DOHH2 (cell line): ENCODE data around the gene BABAM2.

Experiments used
- H3F3A ChIP-seq: fragments of 200-600 bp; sonication (generic), shearing (Covaris generic); 2 replicates; pipeline ENCODE4 v1.6.0; 2016; ENCODE audit warnings: antibody characterized with exemption, mild to moderate bottlenecking; ENCODE audit not compliant: control insufficient read depth, insufficient read depth
- H3K27ac ChIP-seq: fragments of 200-600 bp; sonication (generic); 2 replicates; pipeline ENCODE4 v1.5.1; 2014; ENCODE audit warnings: low read depth, mild to moderate bottlenecking, low read length, moderate library complexity
- H3K27me3 ChIP-seq: fragments of 200-600 bp; sonication (generic); 2 replicates; pipeline ENCODE4 v1.6.1; 2014; ENCODE audit warnings: mild to moderate bottlenecking, low read length, mixed read lengths; ENCODE audit not compliant: control insufficient read depth
- H3K36me3 ChIP-seq: fragments of 200-600 bp; sonication (generic); 2 replicates; pipeline ENCODE4 v1.6.1; 2014; ENCODE audit warnings: mild to moderate bottlenecking, low read length, moderate library complexity, mixed read lengths; ENCODE audit not compliant: control insufficient read depth
- H3K4me1 ChIP-seq: fragments of 200-600 bp; sonication (generic); 2 replicates; pipeline ENCODE4 v1.6.1; 2014; ENCODE audit warnings: mild to moderate bottlenecking, low read length, mixed read lengths; ENCODE audit not compliant: control insufficient read depth
- H3K4me2 ChIP-seq: fragments of 200-600 bp; sonication (generic); 2 replicates; pipeline ENCODE4 v1.6.0; 2014; ENCODE audit warnings: mild to moderate bottlenecking, low read length, moderate library complexity
- H3K4me3 ChIP-seq: fragments of 200-600 bp; sonication (generic); 2 replicates; pipeline ENCODE4 v1.5.1; 2014; ENCODE audit warnings: mild to moderate bottlenecking, low read length, mixed read lengths
- H3K79me2 ChIP-seq: fragments of 200-600 bp; sonication (generic); 2 replicates; pipeline ENCODE4 v1.6.1; 2014; ENCODE audit warnings: mild to moderate bottlenecking, low read length, mixed read lengths; ENCODE audit not compliant: control insufficient read depth
- H3K9me2 ChIP-seq: fragments of 200-600 bp; sonication (generic); replicated peaks from 2 replicates; pipeline ENCODE4 v1.6.1; 2014; ENCODE audit warnings: mild to moderate bottlenecking, low read length, mixed read lengths; ENCODE audit not compliant: control insufficient read depth
- H3K9me3 ChIP-seq: fragments of 200-600 bp; sonication (generic); 2 replicates; pipeline ENCODE4 v1.6.1; 2014; ENCODE audit warnings: antibody characterized with exemption, low read length, mixed read lengths; ENCODE audit not compliant: control insufficient read depth, insufficient read depth
- H4K20me1 ChIP-seq: fragments of 200-600 bp; sonication (generic); 2 replicates; pipeline ENCODE4 v1.6.0; 2014; ENCODE audit warnings: low read depth, mild to moderate bottlenecking, antibody characterized with exemption, low read length, moderate library complexity; ENCODE audit not compliant: control insufficient read depth, insufficient read depth
- EZH2phosphoT487 ChIP-seq: fragments of 200-600 bp; sonication (generic); IDR thresholded peaks from 2 replicates; pipeline ENCODE4 v1.6.1; 2017; ENCODE audit warnings: borderline replicate concordance, mild to moderate bottlenecking, antibody characterized with exemption, low read length, moderate library complexity, mixed read lengths
- TF ChIP-seq, protein P1 (sequence below): fragments of 200-600 bp; sonication (generic); IDR thresholded peaks from one replicate; pipeline ENCODE4 v1.5.1; 2014; ENCODE audit warnings: antibody characterized with exemption, mild to moderate bottlenecking, low read depth, low read length; ENCODE audit not compliant: poor library complexity, severe bottlenecking

The BABAM2 gene

DNA sequence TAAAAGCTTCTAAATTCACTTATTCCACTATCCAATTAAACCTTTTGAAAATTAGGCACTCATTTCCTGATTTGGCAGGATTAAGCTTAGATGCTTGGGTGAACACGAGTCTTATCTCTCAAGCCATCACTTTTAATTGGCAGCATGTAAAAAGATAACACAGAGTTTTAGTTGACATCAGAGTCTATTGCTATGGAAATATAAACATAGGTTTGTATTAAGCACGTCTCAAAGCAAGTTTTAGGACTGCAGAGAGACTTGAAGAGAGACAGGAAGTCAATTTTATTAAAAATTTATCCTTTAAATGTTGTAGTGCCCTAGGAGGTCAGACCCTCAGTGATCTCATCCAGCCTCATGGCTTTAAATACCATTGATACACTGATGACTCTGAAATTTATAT is 5.9 kb upstream of the BABAM2 start:
- Histone ChIP-seq H4K20me1 (no peaks in the 10 kb centered on the region), H3K79me2 (peaks cover 1% of the 10 kb centered on the region; the same call in 1 of the 2 replicates), H3K27me3 (no peaks in the 10 kb centered on the region), H3K4me2 (no peak overlapping the region), H3K4me3 (no peak overlapping the region), H3K9me2 (no peaks in the 10 kb centered on the region), H3K36me3 (no peaks in the 10 kb centered on the region), H3K9me3 (no peaks in the 10 kb centered on the region), H3K27ac (no peak overlapping the region), H3F3A (no peaks in the 10 kb centered on the region), H3K4me1 (peaks cover 26% of the 10 kb centered on the region)
- TF ChIP-seq EZH2phosphoT487 = no peak
- TF ChIP-seq, protein P1, sequence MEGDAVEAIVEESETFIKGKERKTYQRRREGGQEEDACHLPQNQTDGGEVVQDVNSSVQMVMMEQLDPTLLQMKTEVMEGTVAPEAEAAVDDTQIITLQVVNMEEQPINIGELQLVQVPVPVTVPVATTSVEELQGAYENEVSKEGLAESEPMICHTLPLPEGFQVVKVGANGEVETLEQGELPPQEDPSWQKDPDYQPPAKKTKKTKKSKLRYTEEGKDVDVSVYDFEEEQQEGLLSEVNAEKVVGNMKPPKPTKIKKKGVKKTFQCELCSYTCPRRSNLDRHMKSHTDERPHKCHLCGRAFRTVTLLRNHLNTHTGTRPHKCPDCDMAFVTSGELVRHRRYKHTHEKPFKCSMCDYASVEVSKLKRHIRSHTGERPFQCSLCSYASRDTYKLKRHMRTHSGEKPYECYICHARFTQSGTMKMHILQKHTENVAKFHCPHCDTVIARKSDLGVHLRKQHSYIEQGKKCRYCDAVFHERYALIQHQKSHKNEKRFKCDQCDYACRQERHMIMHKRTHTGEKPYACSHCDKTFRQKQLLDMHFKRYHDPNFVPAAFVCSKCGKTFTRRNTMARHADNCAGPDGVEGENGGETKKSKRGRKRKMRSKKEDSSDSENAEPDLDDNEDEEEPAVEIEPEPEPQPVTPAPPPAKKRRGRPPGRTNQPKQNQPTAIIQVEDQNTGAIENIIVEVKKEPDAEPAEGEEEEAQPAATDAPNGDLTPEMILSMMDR = no peak

DNA sequence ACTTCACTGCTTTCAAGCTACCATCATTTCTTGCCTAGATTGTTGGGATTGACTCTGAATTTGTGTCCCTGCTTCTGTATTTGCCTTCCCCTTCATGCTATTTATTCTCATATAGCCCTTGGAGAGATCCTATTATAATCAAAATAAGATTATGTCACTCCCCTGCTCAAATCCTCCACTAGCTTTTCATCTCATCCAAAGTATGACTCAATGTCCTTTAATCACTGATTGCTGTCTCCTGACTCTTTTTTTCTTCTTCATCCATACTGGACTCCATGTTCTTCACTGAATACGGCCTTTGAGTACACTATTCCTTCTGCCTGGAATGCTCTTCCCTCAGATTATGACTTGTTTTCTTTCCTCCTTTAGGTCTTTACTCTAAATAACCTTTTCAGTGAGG is 5.3 kb upstream of the BABAM2 start:
- no peak for TF ChIP-seq EZH2phosphoT487
- TF ChIP-seq, protein P1 = no peak
- Histone ChIP-seq H3K36me3 (no peaks in the 10 kb centered on the region), H3K9me3 (no peaks in the 10 kb centered on the region), H3K79me2 (peaks cover 3% of the 10 kb centered on the region; the same call in 1 of the 2 replicates), H3K4me1 (peaks cover 28% of the 10 kb centered on the region), H3K4me2 (no peak overlapping the region), H3K27me3 (no peaks in the 10 kb centered on the region), H3K9me2 (no peaks in the 10 kb centered on the region), H3K4me3 (no peak overlapping the region), H4K20me1 (no peaks in the 10 kb centered on the region), H3K27ac (no peak overlapping the region), H3F3A (no peaks in the 10 kb centered on the region)

DNA sequence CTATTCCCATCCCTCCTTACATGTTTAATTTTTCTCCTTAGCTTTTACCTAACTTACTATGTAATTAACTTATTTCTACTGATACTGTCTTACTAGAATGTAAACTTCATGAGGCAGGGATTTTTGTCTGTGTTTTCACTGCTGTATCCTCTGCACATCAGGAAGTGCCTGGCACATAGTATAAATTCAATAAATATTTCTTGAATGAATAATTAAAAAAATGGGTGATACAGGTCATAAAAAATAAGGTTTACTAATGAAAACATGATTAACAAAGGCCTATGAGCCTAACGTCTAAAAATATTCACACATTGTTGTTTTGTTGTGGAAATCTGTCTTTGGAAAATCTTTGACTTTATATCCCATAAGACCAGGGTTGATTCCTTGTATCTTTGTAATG is 4.9 kb upstream of the BABAM2 start:
- peaks cover 28% of the 10 kb centered on the region for H3K4me1 ChIP-seq
- H3K36me3 ChIP-seq = peaks cover under 1% of the 10 kb centered on the region; the same call in 1 of the 2 replicates
- peaks cover 3% of the 10 kb centered on the region for H3K79me2 ChIP-seq
- no peak overlapping the region for H3K4me2 ChIP-seq
- no peaks in the 10 kb centered on the region for H3F3A ChIP-seq
- H3K27ac ChIP-seq = no peak overlapping the region
- no peaks in the 10 kb centered on the region for H3K9me2 ChIP-seq
- no peaks in the 10 kb centered on the region for H3K9me3 ChIP-seq
- H3K27me3 ChIP-seq = no peaks in the 10 kb centered on the region
- H3K4me3 ChIP-seq = no peak overlapping the region
- H4K20me1 ChIP-seq = no peaks in the 10 kb centered on the region
- no peak for TF ChIP-seq EZH2phosphoT487
- TF ChIP-seq, protein P1 = no peak
